ENCODE data around the gene SYMPK. TPM values are rescaled to one million over a fixed set of nuclear protein-coding genes. Genes with fewer than 3 reads are reported as not detected.

Gene SYMPK
- total RNA-seq, 4 donors from 2014 or later, result 25.5 to 35.6 (median 30.8) TPM

DNA sequence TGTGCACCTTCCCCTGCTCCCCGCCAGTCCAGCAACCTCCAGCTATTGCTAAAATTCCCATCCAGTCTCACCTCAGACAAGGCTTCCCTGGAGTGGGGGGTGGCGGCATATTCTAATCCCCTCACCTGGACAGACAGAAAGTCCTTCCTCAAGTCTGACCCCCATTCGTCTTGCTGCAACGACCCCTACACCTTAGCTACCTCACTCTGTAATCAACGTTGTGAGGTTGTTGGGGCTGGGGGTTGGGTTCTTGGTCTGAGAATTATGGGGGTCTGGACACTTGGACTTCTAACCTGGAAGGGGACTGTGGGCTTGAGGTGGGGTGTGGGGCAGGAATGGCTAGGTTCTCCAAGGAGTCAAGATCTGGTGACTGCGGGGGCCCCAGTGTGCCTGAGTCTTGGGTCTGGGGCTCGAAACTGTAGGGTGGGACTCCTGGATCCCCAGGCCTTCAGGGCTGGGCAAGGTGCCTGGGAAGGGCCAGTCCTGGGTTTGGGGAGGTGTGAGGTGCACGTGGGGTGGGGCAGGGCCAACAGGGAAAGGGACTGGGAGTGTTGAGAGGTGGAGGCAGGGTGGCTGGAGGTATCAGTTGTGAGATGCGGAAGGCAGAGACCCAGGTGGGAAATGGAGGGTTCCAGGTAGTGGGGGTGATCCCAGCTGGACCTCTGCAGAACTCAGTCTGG is 2.5 kb upstream of the SYMPK start:
- Histone ChIP-seq H3K4me3 (no peak overlapping the region), H3K4me1 (peaks cover 0 to 32% (median 15%) of the 10 kb centered on the region in 3 donors), H3K36me3 (peaks cover 0 to 6% of the 10 kb centered on the region in 2 donors), H3K27me3 (peaks cover 33% of the 10 kb centered on the region), H3K9me3 (no peaks in the 10 kb centered on the region), H3K27ac (no peak overlapping the region)
- 67 to 100% methylated on average over 1 to 3 of the region's 9 CpGs for WGBS, 2 donors (ENCODE audit: low coverage in 1 of 2)
- no peak for ATAC-seq
- TF ChIP-seq POLR2AphosphoS5 (IDR thresholded peaks at IDR 0.05), result no peak
- TF ChIP-seq CTCF (IDR thresholded peaks at IDR 0.05), result no peak

GRCh38 chr19:45864629-45865082 is 1.7 kb upstream of the SYMPK start:
- no peak for ATAC-seq
- 6 to 18% methylated on average over 3 to 12 of the region's 12 CpGs for WGBS, 2 donors (ENCODE audit: low coverage in 1 of 2)
- TF ChIP-seq POLR2AphosphoS5 (IDR thresholded peaks at IDR 0.05), result no peak
- TF ChIP-seq EP300 (IDR thresholded peaks at IDR 0.05), result no peak
- no peak for TF ChIP-seq POLR2A (IDR thresholded peaks at IDR 0.05)
- TF ChIP-seq CTCF (IDR thresholded peaks at IDR 0.05), result no peak
- Histone ChIP-seq H3K27me3 (peaks cover 33% of the 10 kb centered on the region), H3K36me3 (peaks cover 0 to 13% of the 10 kb centered on the region in 2 donors), H3K9me3 (no peaks in the 10 kb centered on the region), H3K4me3 (peak overlapping the region in 1 of 2 donors; percentile 94), H3K4me1 (peaks cover 0 to 32% (median 15%) of the 10 kb centered on the region in 3 donors), H3K27ac (no peak overlapping the region)

- peak within 1 kb of the TSS in 1 of 4 donors; percentile 93 for H3K27ac ChIP-seq
- peaks cover 0 to 32% (median 15%) of the 10 kb centered on the region in 3 donors for H3K4me1 ChIP-seq
- H3K9me3 ChIP-seq, result no peaks in the 10 kb centered on the region
- TF ChIP-seq POLR2AphosphoS5 (IDR thresholded peaks at IDR 0.05) (no peak), CTCF (IDR thresholded peaks at IDR 0.05) (peak in 3 of 4 experiments; percentile 22 to 78 (median 57))
- H3K27me3 ChIP-seq, result peaks cover 33% of the 10 kb centered on the region
- H3K4me3 ChIP-seq, result peak within 1 kb of the TSS; percentile 12 to 94
- H3K36me3 ChIP-seq, result peaks cover 0 to 20% of the 10 kb centered on the region in 2 donors
- peak; percentile 19 for ATAC-seq
- 14% methylated on average over 10 of the region's 71 CpGs; no CpG with 5 or more reads in 1 of the 2 donors for WGBS, 2 donors (ENCODE audit: low coverage in 1 of 2)
Measured at GRCh38 chr19:45863840-45864628, 1.1 kb upstream of the SYMPK start, which contains the start of gene FOXA3. FOXA3 (plus strand) TSS chr19:45864326; CDS start chr19:45864457, 131 bp downstream.

DNA sequence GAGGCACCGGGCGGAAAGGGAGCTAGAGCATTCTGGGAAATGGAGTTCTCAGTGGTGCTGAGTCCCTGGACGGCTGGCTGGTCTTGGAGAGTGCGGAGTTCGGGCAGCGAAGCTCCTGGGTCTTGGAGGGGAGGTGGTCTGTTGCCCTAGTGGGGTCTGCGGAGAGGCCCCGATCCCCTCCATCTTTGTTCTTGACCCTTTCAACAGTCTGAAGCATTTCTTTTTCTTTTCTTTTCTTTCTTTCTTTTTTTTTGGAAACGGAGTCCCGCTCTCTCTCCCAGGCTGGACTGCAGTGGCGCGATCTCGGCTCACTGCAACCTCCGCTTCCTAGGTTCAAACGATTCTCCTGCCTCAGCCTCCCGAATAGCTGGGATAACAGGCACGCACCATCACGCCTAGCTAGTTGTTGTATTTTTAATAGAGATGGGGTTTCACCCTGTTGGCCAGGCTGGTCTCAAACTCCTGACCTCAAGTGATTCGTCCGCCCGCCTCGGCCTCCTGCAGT is 440 bp upstream of the SYMPK start:
- no peaks in the 10 kb centered on the region for H3K9me3 ChIP-seq
- peaks cover 0 to 26% of the 10 kb centered on the region in 2 donors for H3K36me3 ChIP-seq
- H3K4me1 ChIP-seq, result peaks cover 0 to 32% (median 15%) of the 10 kb centered on the region in 3 donors
- H3K4me3 ChIP-seq, result peak overlapping the region; percentile 12 to 94
- no peak for ATAC-seq
- H3K27me3 ChIP-seq, result peaks cover 33% of the 10 kb centered on the region
- TF ChIP-seq CTCF (IDR thresholded peaks at IDR 0.05), result no peak
- no peak for TF ChIP-seq EP300 (IDR thresholded peaks at IDR 0.05)
- TF ChIP-seq POLR2A (IDR thresholded peaks at IDR 0.05), result no peak
- TF ChIP-seq POLR2AphosphoS5 (IDR thresholded peaks at IDR 0.05), result no peak
- WGBS, 2 donors (ENCODE audit: low coverage in 1 of 2), result 3% methylated on average over 6 to 16 of the region's 22 CpGs
- H3K27ac ChIP-seq, result peak overlapping the region in 1 of 4 donors; percentile 93

All from gastroesophageal sphincter (tissue), 4 donors.